ENCODE data around the gene CACUL1. TPM values are rescaled to one million over a fixed set of nuclear protein-coding genes. Genes with fewer than 3 reads are reported as not detected.

The CACUL1 gene
- total and polyA plus RNA-seq, 2 of the 13 experiments (the other 11 are each of a cell fraction or from before 2014, with no cell fraction given): 14.2 to 31.0 TPM

GRCh38 chr10:118669020-118669791 lies 85.6 kb downstream of the CACUL1 start (continued):
- TF ChIP-seq E2F2 (CRISPR knock-in tag; IDR thresholded peaks at IDR 0.05; ENCODE audit: borderline replicate concordance) (no peak), PHF8 (CRISPR knock-in tag; IDR thresholded peaks at IDR 0.05) (no peak), RAD21 (CRISPR knock-in tag; IDR thresholded peaks at IDR 0.05) (no peak), ZNF143 (CRISPR knock-in tag; IDR thresholded peaks at IDR 0.05) (no peak), USF2 (IDR thresholded peaks at IDR 0.05; ENCODE audit: low read depth, low read length) (no peak), USF2 (CRISPR knock-in tag; IDR thresholded peaks at IDR 0.05; ENCODE audit: borderline replicate concordance) (no peak), DNMT1 (CRISPR knock-in tag; IDR thresholded peaks at IDR 0.05) (no peak), SMAD1 (CRISPR knock-in tag; IDR thresholded peaks at IDR 0.05; ENCODE audit: borderline replicate concordance, low read depth) (no peak), MATR3 (CRISPR knock-in tag; IDR thresholded peaks at IDR 0.05) (no peak)

Data from HepG2 (cell line).